Body of pancreas (tissue), 4 donors: ENCODE measurements around the gene ARHGAP4. TPM values are rescaled to one million over a fixed set of nuclear protein-coding genes. Genes with fewer than 3 reads are reported as not detected.

ENCODE experiments used
- ATAC-seq: fragments of 150-250 bp; one replicate; pipeline ENCODE4 v1.9.1; 2016
- DNase-seq, 4 donors: peaks; one replicate each; pipeline ENCODE4 v3.0.0-alpha.2; 2019
- H3K27ac ChIP-seq, 4 donors: fragments of 200-600 bp; sonication (generic); 1 replicate in 3 of 4; 2 replicates in 1 of 4; pipeline versions ENCODE4 v1.5.1 to v1.6.1; 2016 to 2019; ENCODE audit warnings: mild to moderate bottlenecking in 1 of 4, mixed read lengths in 1 of 4, moderate library complexity in 1 of 4
- H3K27me3 ChIP-seq, 2 donors: fragments of 200-600 bp; sonication (generic); one replicate each; pipeline ENCODE4 v1.6.0; 2016; ENCODE audit warnings: mild to moderate bottlenecking in 1 of 2
- H3K36me3 ChIP-seq, 2 donors: fragments of 200-600 bp; sonication (generic); replicated peaks in 1 of 2; 2 replicates each; pipeline ENCODE4 v1.5.1; 2016; ENCODE audit warnings: low read depth in 2 of 2; ENCODE audit not compliant: insufficient read depth in 1 of 2
- H3K4me1 ChIP-seq: fragments of 200-600 bp; sonication (generic); one replicate; pipeline ENCODE4 v1.6.0; 2016
- H3K4me3 ChIP-seq, 2 donors: fragments of 200-600 bp; sonication (generic); 1 replicate in 1 of 2; 2 replicates in 1 of 2; pipeline ENCODE4 v1.5.1; 2016 to 2019
- H3K9me3 ChIP-seq, 3 donors: fragments of 200-600 bp; sonication (generic); 1 replicate in 2 of 3; 2 replicates in 1 of 3; pipeline ENCODE4 v1.5.1; 2016
- POLR2A ChIP-seq, 3 donors: fragments of 450-650 bp; IDR thresholded peaks; one replicate each; pipeline ENCODE4 v1.6.1; 2016; ENCODE audit warnings: antibody characterized with exemption in 3 of 3, mild to moderate bottlenecking in 2 of 3
- WGBS, 2 donors: methylation state at CpG; one replicate each; pipeline ENCODE4 v1.1.5; 2017; 5-methylcytosine and 5-hydroxymethylcytosine counted together
- intact Hi-C: fragments of 100-400 bp; cut with DNase I; formaldehyde crosslinking; loops from one replicate; pipeline ENCODE4 v1.15.1; 2023
- total RNA-seq, 2 donors: library from RNA; depleted of rRNA; stranded (reverse); fragments of >200 nt; gene quantifications; one replicate each; pipeline ENCODE4 v1.1.0, GENCODE V29; 2016
- TF ChIP-seq, protein P1 (sequence below), 7 experiments: fragments of 450-650 bp in 4 of 7; fragments of 200-600 bp in 3 of 7; sonication (generic) in 3 of 7; IDR thresholded peaks; one replicate each; pipeline ENCODE4 v1.5.1; 2016 to 2019; ENCODE audit warnings: antibody characterized with exemption in 7 of 7

Gene ARHGAP4
- total RNA-seq, 2 donors from 2014 or later = 8.6 to 16.6 TPM

DNA sequence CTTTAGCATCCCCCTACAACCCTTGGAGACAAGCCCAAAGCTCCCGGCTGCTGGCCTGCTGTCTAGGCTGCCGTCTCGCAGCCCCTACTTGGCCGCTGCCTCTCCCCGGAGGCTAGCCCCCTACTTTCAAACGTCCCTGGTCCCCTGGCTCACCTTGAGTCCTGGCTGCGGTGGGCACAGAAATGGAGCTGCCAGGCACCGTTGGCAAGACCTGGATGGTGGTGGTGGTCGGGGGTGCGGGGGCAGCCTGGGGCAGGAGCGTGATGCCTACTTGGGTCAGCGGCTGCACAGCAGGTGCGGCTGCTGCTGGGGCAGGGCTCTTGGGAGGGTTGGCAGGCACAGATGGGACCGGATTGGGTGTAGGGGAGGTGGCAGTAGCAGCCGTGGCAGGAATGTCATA, 33.6 kb upstream of the ARHGAP4 start:
- ATAC-seq (no peak), DNase-seq (no peak)
- Histone ChIP-seq H3K27ac (no peak overlapping the region), H3K27me3 (no peaks in the 10 kb centered on the region), H3K36me3 (peaks cover 5 to 18% of the 10 kb centered on the region in 2 donors), H3K4me1 (no peaks in the 10 kb centered on the region), H3K4me3 (no peak overlapping the region), H3K9me3 (no peaks in the 10 kb centered on the region)
- intact Hi-C loops = no loop called here
- WGBS, 2 donors = 80 to 94% methylated on average over 1 to 14 of the region's 15 CpGs
- no peak for TF ChIP-seq POLR2A (IDR thresholded peaks at IDR 0.05)
- TF ChIP-seq, protein P1, sequence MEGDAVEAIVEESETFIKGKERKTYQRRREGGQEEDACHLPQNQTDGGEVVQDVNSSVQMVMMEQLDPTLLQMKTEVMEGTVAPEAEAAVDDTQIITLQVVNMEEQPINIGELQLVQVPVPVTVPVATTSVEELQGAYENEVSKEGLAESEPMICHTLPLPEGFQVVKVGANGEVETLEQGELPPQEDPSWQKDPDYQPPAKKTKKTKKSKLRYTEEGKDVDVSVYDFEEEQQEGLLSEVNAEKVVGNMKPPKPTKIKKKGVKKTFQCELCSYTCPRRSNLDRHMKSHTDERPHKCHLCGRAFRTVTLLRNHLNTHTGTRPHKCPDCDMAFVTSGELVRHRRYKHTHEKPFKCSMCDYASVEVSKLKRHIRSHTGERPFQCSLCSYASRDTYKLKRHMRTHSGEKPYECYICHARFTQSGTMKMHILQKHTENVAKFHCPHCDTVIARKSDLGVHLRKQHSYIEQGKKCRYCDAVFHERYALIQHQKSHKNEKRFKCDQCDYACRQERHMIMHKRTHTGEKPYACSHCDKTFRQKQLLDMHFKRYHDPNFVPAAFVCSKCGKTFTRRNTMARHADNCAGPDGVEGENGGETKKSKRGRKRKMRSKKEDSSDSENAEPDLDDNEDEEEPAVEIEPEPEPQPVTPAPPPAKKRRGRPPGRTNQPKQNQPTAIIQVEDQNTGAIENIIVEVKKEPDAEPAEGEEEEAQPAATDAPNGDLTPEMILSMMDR (IDR thresholded peaks at IDR 0.05) = no peak

DNA sequence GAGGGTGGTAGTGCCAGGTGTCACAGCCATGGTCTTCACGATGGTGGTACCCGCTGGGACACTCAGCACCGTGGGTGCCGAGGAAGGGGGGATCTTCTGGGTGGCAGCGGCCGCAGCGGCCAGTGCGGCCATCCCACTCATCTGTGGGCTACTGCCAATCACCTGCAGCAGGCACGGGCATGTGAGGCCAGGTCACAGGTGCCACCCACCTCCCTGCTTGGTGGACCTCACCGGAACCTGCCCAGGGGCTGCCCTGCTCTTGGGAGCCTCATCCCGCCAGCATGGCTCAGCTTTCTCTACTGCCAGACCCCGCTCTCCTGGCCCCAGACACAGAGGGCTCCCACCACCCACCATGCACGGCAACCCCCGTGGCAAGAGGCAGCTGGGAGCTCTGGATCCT, 32.5 kb upstream of the ARHGAP4 start:
- H3K36me3 ChIP-seq = peaks cover 5 to 18% of the 10 kb centered on the region in 2 donors
- no peak overlapping the region for H3K27ac ChIP-seq
- 92% methylated on average over 5 of the region's 14 CpGs; no CpG with 5 or more reads in 1 of the 2 donors for WGBS, 2 donors
- DNase-seq (no peak), ATAC-seq (no peak)
- no peak for TF ChIP-seq POLR2A (IDR thresholded peaks at IDR 0.05)
- TF ChIP-seq, protein P1 (IDR thresholded peaks at IDR 0.05) = no peak
- intact Hi-C loops = no loop called here
- no peak overlapping the region for H3K4me3 ChIP-seq
- no peaks in the 10 kb centered on the region for H3K9me3 ChIP-seq
- H3K27me3 ChIP-seq = no peaks in the 10 kb centered on the region
- H3K4me1 ChIP-seq = no peaks in the 10 kb centered on the region

DNA sequence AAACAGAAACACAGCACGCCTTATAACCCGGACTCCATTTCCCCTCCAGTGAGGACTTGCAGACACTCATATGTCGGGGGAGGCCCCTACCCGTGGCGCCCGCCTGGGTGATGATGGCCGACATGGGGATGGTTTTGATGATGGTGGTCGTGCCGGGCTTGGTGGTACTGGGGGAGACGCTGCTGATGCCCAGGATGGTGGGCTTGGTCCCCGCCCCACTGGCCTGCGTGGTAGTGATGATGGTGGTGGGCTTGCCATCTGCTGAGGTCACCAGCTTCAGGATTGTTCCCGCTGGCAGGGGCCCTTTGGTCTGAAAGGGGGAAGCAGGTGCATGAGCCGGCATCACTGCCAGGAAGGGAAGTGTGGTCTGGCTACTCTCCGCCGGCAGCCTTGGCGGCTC, 31.2 kb upstream of the ARHGAP4 start:
- 73% methylated on average over 15 of the region's 17 CpGs; no CpG with 5 or more reads in 1 of the 2 donors for WGBS, 2 donors
- H3K4me1 ChIP-seq = no peaks in the 10 kb centered on the region
- intact Hi-C loops = no loop called here
- H3K4me3 ChIP-seq = no peak overlapping the region
- no peak for ATAC-seq
- H3K9me3 ChIP-seq = no peaks in the 10 kb centered on the region
- no peak for TF ChIP-seq POLR2A (IDR thresholded peaks at IDR 0.05)
- TF ChIP-seq, protein P1 (IDR thresholded peaks at IDR 0.05) = no peak
- no peak overlapping the region for H3K27ac ChIP-seq
- no peaks in the 10 kb centered on the region for H3K27me3 ChIP-seq
- DNase-seq = no peak
- peaks cover 9 to 18% of the 10 kb centered on the region in 2 donors for H3K36me3 ChIP-seq

DNA sequence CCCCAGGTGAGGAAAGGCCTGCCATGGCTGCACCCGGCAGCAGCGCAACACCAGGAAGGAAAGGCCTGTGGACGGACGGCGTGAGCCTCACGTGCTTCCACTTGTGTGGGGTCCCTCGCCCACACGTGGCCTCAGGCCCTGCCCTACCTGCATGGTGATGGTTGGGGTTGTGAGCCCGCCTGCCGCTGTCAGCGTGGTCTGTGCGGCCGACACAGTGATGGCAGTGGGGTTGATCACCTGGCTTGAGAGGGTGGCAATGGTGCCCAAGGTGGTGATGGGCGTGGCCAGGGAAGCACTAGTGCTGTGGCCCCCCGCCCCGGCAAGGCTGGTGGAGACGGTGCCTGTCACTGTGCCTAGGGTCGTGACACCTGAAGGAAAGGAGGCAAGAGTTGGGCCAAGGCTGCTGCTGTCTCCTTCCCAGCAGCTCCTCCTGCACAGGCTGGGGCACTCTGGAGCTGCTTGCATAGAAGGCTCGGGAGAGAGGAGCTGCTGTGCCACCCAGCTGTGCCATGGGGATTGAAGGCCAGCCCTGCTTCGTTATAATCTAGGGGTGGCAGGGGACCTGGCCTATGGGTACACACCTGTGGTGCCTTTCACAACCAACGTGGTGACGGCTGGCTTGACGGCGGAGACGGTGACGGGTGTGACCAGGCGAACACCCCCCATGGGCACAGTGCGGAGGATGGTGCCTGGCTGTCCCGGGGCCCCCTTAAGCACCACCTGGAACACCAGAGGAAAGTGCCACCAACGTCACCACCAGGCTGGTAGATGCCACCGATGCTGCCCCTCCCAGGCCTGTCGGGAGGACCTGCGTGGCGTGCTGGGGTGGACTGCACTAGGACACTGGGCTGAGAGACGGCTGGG, 30.2 kb upstream of the ARHGAP4 start:
- Histone ChIP-seq H3K4me3 (no peak overlapping the region), H3K36me3 (peaks cover 9 to 19% of the 10 kb centered on the region in 2 donors), H3K9me3 (no peaks in the 10 kb centered on the region), H3K4me1 (no peaks in the 10 kb centered on the region), H3K27me3 (no peaks in the 10 kb centered on the region), H3K27ac (no peak overlapping the region)
- intact Hi-C loops = no loop called here
- no peak for ATAC-seq
- WGBS, 2 donors = 85% methylated on average over 16 of the region's 35 CpGs; no CpG with 5 or more reads in 1 of the 2 donors
- TF ChIP-seq POLR2A (IDR thresholded peaks at IDR 0.05) = no peak
- TF ChIP-seq, protein P1 (IDR thresholded peaks at IDR 0.05) = no peak
- DNase-seq = no peak
